ENCODE measurements around the gene MEMO1. TPM values are rescaled to one million over a fixed set of nuclear protein-coding genes. Genes with fewer than 3 reads are reported as not detected.

MEMO1 gene
- total and polyA plus RNA-seq, 2 donors (not counting 1 experiment from before 2014, with no cell fraction given) = 44.8 to 65.8 TPM

- no peaks in the 10 kb centered on the region for H3K4me1 Mint-ChIP-seq
- Histone ChIP-seq H3K4me1 (ENCODE audit: control insufficient read depth in 2 of 2, insufficient read depth in 2 of 2, low read length in 2 of 2) (no peaks in the 10 kb centered on the region), H3K79me2 (ENCODE audit: control insufficient read depth, insufficient read depth, low read length) (no peaks in the 10 kb centered on the region), H3K9ac (ENCODE audit: low read length) (no peak overlapping the region), H3K27ac (ENCODE audit: low read length in 2 of 2) (no peak overlapping the region), H4K20me1 (ENCODE audit: control insufficient read depth, insufficient read depth, low read length, poor library complexity, severe bottlenecking) (no peaks in the 10 kb centered on the region), H3K4me2 (replicated peaks; ENCODE audit: low read depth, low read length, poor library complexity, severe bottlenecking) (no peak overlapping the region), H3K27me3 (replicated peaks in 1 of 4; ENCODE audit: control extremely low read depth in 1 of 4, control insufficient read depth in 3 of 4, insufficient read depth in 4 of 4, low read length in 3 of 4) (no peaks in the 10 kb centered on the region), H3K4me3 (ENCODE audit: control extremely low read depth in 1 of 5, extremely low read depth in 1 of 5, insufficient read depth in 1 of 5, low read depth in 2 of 5, low read length in 4 of 5) (no peak overlapping the region), H3K36me3 (replicated peaks in 1 of 2; ENCODE audit: control extremely low read depth in 1 of 2, control insufficient read depth in 1 of 2, extremely low read depth in 1 of 2, insufficient read depth in 2 of 2, low read length in 1 of 2) (no peaks in the 10 kb centered on the region), H2AFZ (ENCODE audit: insufficient read depth, low read depth, low read length, poor library complexity, severe bottlenecking) (no peak overlapping the region), H3K9me3 (ENCODE audit: control extremely low read depth in 1 of 3, control insufficient read depth in 2 of 3, insufficient read depth in 1 of 3, low read length in 2 of 3) (no peaks in the 10 kb centered on the region)
- no CpG with 5 or more reads among the region's 1 CpG for WGBS (ENCODE audit: insufficient coverage)
- H3K27ac Mint-ChIP-seq = no peak overlapping the region
- intact Hi-C loops (cut with micrococcal nuclease) = no loop called here
- POLR2A ChIA-PET = no interaction called here
- no peaks in the 10 kb centered on the region for H3K9me3 Mint-ChIP-seq (ENCODE audit: insufficient read depth)
- TF ChIP-seq EZH2 (IDR thresholded peaks at IDR 0.05; ENCODE audit: borderline replicate concordance, insufficient read depth, low read depth, low read length, poor library complexity, severe bottlenecking) (no peak), CTCF (IDR thresholded peaks at IDR 0.05) (no peak)
- no peaks in the 10 kb centered on the region for H3K27me3 Mint-ChIP-seq
- ATAC-seq (ENCODE audit: low read depth) = no peak
- no peak overlapping the region for H3K4me3 Mint-ChIP-seq
- CTCF ChIA-PET = interaction anchor here (2.3 kb wide), 1 partner anchor 19 kb away, joined by 4 read pairs; no protein-coding TSS in a partner anchor
- no peak for DNase-seq
Measured at GRCh38 chr2:31835450-31835849, 175.4 kb downstream of the MEMO1 start.

GRCh38 chr2:31832363-31832762 is 178.4 kb downstream of the MEMO1 start:
- H3K4me1 ChIP-seq (ENCODE audit: control insufficient read depth in 2 of 2, insufficient read depth in 2 of 2, low read length in 2 of 2) = no peaks in the 10 kb centered on the region
- no peak overlapping the region for H3K4me3 Mint-ChIP-seq
- no peaks in the 10 kb centered on the region for H3K79me2 ChIP-seq (ENCODE audit: control insufficient read depth, insufficient read depth, low read length)
- no peaks in the 10 kb centered on the region for H3K4me1 Mint-ChIP-seq
- intact Hi-C loops (cut with micrococcal nuclease) = no loop called here
- no peak for ATAC-seq (ENCODE audit: low read depth)
- H3K4me3 ChIP-seq (ENCODE audit: control extremely low read depth in 1 of 5, extremely low read depth in 1 of 5, insufficient read depth in 1 of 5, low read depth in 2 of 5, low read length in 4 of 5) = no peak overlapping the region
- peaks cover 1 to 15% (median 8%) of the 10 kb centered on the region in 3 donors for H3K9me3 ChIP-seq (ENCODE audit: control extremely low read depth in 1 of 3, control insufficient read depth in 2 of 3, insufficient read depth in 1 of 3, low read length in 2 of 3)
- DNase-seq = no peak
- H3K36me3 ChIP-seq (replicated peaks in 1 of 2; ENCODE audit: control extremely low read depth in 1 of 2, control insufficient read depth in 1 of 2, extremely low read depth in 1 of 2, insufficient read depth in 2 of 2, low read length in 1 of 2) = no peaks in the 10 kb centered on the region
- no peak overlapping the region for H3K4me2 ChIP-seq (replicated peaks; ENCODE audit: low read depth, low read length, poor library complexity, severe bottlenecking)
- H3K27me3 Mint-ChIP-seq = peaks cover 8% of the 10 kb centered on the region
- no peak overlapping the region for H3K27ac ChIP-seq (ENCODE audit: low read length in 2 of 2)
- H3K27me3 ChIP-seq (replicated peaks in 1 of 4; ENCODE audit: control extremely low read depth in 1 of 4, control insufficient read depth in 3 of 4, insufficient read depth in 4 of 4, low read length in 3 of 4) = peaks cover 0 to 14% (median 6%) of the 10 kb centered on the region in 4 experiments
- H3K9me3 Mint-ChIP-seq (ENCODE audit: insufficient read depth) = peaks cover 4% of the 10 kb centered on the region
- H3K9ac ChIP-seq (ENCODE audit: low read length) = no peak overlapping the region
- TF ChIP-seq CTCF (IDR thresholded peaks at IDR 0.05) (no peak), EZH2 (IDR thresholded peaks at IDR 0.05; ENCODE audit: borderline replicate concordance, insufficient read depth, low read depth, low read length, poor library complexity, severe bottlenecking) (no peak)
- WGBS (ENCODE audit: insufficient coverage) = 95% methylated on average over 3 of the region's 5 CpGs
- H3K27ac Mint-ChIP-seq = no peak overlapping the region
- H2AFZ ChIP-seq (ENCODE audit: insufficient read depth, low read depth, low read length, poor library complexity, severe bottlenecking) = no peak overlapping the region
- ChIA-PET POLR2A (no interaction called here), CTCF (no interaction called here)
- H4K20me1 ChIP-seq (ENCODE audit: control insufficient read depth, insufficient read depth, low read length, poor library complexity, severe bottlenecking) = no peaks in the 10 kb centered on the region
